ENCODE data around the gene PHF20.

DNA sequence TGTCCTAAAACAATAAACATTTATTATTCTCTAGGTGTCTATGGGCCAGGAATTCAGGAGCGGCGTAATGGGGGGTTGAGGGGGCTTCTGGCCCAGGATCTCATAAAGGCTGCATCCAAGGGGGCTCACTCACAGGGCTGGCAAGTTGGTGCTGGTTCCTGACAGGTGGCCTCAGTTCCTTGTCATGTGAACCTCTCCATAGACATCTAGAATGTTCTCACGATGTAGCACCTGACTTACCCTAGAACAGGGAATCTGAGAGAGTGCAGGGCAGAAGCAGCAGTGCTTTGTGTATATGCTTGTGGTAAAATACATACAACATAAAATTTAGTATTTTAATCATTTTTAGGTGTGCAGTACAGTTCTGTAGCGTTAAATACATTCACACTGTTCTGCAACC, 57.1 kb downstream of the PHF20 start:
- TF ChIP-seq JUN (CRISPR knock-in tag; IDR thresholded peaks at IDR 0.05) (no peak), SP1 (CRISPR knock-in tag; conservative IDR thresholded peaks at IDR 0.05) (no peak), IRF2 (CRISPR knock-in tag; IDR thresholded peaks at IDR 0.05; ENCODE audit: borderline replicate concordance, low read depth) (no peak), CREB1 (CRISPR knock-in tag; IDR thresholded peaks at IDR 0.05) (no peak), ZNF671 (CRISPR knock-in tag; IDR thresholded peaks at IDR 0.05) (no peak), TEAD4 (CRISPR knock-in tag; IDR thresholded peaks at IDR 0.05) (no peak), MYBL2 (CRISPR knock-in tag; IDR thresholded peaks at IDR 0.05) (no peak), NFE2L1 (CRISPR knock-in tag; IDR thresholded peaks at IDR 0.05) (no peak), OVOL2 (CRISPR knock-in tag; IDR thresholded peaks at IDR 0.05; ENCODE audit: borderline replicate concordance) (no peak)
- TF ChIP-seq, protein P1, sequence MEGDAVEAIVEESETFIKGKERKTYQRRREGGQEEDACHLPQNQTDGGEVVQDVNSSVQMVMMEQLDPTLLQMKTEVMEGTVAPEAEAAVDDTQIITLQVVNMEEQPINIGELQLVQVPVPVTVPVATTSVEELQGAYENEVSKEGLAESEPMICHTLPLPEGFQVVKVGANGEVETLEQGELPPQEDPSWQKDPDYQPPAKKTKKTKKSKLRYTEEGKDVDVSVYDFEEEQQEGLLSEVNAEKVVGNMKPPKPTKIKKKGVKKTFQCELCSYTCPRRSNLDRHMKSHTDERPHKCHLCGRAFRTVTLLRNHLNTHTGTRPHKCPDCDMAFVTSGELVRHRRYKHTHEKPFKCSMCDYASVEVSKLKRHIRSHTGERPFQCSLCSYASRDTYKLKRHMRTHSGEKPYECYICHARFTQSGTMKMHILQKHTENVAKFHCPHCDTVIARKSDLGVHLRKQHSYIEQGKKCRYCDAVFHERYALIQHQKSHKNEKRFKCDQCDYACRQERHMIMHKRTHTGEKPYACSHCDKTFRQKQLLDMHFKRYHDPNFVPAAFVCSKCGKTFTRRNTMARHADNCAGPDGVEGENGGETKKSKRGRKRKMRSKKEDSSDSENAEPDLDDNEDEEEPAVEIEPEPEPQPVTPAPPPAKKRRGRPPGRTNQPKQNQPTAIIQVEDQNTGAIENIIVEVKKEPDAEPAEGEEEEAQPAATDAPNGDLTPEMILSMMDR (IDR thresholded peaks at IDR 0.05) = no peak
- TF ChIP-seq, protein P2, sequence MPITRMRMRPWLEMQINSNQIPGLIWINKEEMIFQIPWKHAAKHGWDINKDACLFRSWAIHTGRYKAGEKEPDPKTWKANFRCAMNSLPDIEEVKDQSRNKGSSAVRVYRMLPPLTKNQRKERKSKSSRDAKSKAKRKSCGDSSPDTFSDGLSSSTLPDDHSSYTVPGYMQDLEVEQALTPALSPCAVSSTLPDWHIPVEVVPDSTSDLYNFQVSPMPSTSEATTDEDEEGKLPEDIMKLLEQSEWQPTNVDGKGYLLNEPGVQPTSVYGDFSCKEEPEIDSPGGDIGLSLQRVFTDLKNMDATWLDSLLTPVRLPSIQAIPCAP (CRISPR knock-in tag; IDR thresholded peaks at IDR 0.05) = no peak
- TF ChIP-seq, protein P3, sequence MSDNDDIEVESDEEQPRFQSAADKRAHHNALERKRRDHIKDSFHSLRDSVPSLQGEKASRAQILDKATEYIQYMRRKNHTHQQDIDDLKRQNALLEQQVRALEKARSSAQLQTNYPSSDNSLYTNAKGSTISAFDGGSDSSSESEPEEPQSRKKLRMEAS (CRISPR knock-in tag; IDR thresholded peaks at IDR 0.05) = no peak
- TF ChIP-seq, protein P4, sequence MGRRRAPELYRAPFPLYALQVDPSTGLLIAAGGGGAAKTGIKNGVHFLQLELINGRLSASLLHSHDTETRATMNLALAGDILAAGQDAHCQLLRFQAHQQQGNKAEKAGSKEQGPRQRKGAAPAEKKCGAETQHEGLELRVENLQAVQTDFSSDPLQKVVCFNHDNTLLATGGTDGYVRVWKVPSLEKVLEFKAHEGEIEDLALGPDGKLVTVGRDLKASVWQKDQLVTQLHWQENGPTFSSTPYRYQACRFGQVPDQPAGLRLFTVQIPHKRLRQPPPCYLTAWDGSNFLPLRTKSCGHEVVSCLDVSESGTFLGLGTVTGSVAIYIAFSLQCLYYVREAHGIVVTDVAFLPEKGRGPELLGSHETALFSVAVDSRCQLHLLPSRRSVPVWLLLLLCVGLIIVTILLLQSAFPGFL (CRISPR knock-in tag; IDR thresholded peaks at IDR 0.05; ENCODE audit: borderline replicate concordance) = no peak
